CD8-positive, alpha-beta memory T cell (primary cell): ENCODE data around the gene FNDC5. TPM values are rescaled to one million over a fixed set of nuclear protein-coding genes. Genes with fewer than 3 reads are reported as not detected.
"Not testable (repeated sequence)": the region's sequence is repeated elsewhere in the genome, so short reads cannot be mapped to it uniquely, and the experiment has no call there.

Experiments
- CTCF ChIA-PET: fragments of 350-600 bp; sonication (Branson Sonifier 250); formaldehyde crosslinking; loops from one replicate; lab custom pipeline; 2021; ENCODE audit warnings: antibody characterized with exemption; lab: Charles Lee
- POLR2A ChIA-PET: fragments of 350-600 bp; sonication (Branson Sonifier 250); formaldehyde crosslinking; loops from one replicate; lab custom pipeline; 2021; ENCODE audit warnings: antibody characterized with exemption; lab: Charles Lee
- DNase-seq, 5 donors: peaks; one replicate each; pipeline versions ENCODE4 v3.0.0 to v3.0.0-alpha.2; 2020 to 2022; ENCODE audit warnings: mixed read lengths in 1 of 5
- H3K27ac ChIP-seq: one replicate; pipeline ENCODE4 v1.7.0; 2013; ENCODE audit warnings: low read depth, mild to moderate bottlenecking, low read length, moderate library complexity
- H3K27me3 ChIP-seq: 2 replicates; pipeline ENCODE4 v1.7.0; 2013; ENCODE audit warnings: low read length, mild to moderate bottlenecking; ENCODE audit not compliant: insufficient read depth, poor library complexity, severe bottlenecking
- H3K36me3 ChIP-seq: 2 replicates; pipeline ENCODE4 v1.7.0; 2013; ENCODE audit warnings: mild to moderate bottlenecking, low read length, moderate library complexity; ENCODE audit not compliant: insufficient read depth
- H3K4me1 ChIP-seq: 2 replicates; pipeline ENCODE4 v1.7.0; 2013; ENCODE audit warnings: mild to moderate bottlenecking, low read length, moderate library complexity; ENCODE audit not compliant: insufficient read depth
- H3K4me3 ChIP-seq: 2 replicates; pipeline ENCODE4 v1.7.0; 2013; ENCODE audit warnings: mild to moderate bottlenecking, low read length
- H3K9me3 ChIP-seq: 2 replicates; pipeline ENCODE4 v1.7.0; 2013; ENCODE audit warnings: mild to moderate bottlenecking, low read length
- H3K27ac Mint-ChIP-seq, 8 donors: one replicate each; pipeline ENCODE4 v1.8.0; 2020 to 2021; ENCODE audit warnings: mixed read lengths in 8 of 8, mild to moderate bottlenecking in 6 of 8, inconsistent platforms in 3 of 8, moderate library complexity in 3 of 8
- H3K27me3 Mint-ChIP-seq, 2 donors: one replicate each; pipeline ENCODE4 v1.8.0; 2020 to 2021; ENCODE audit warnings: mixed read lengths in 2 of 2, mild to moderate bottlenecking in 1 of 2, moderate library complexity in 1 of 2
- H3K36me3 Mint-ChIP-seq, 3 donors: one replicate each; pipeline ENCODE4 v1.8.0; 2020 to 2021; ENCODE audit warnings: mixed read lengths in 3 of 3, inconsistent platforms in 1 of 3, mild to moderate bottlenecking in 1 of 3
- H3K4me1 Mint-ChIP-seq, 3 donors: one replicate each; pipeline ENCODE4 v1.8.0; 2020 to 2021; ENCODE audit warnings: mixed read lengths in 3 of 3, inconsistent platforms in 1 of 3, mild to moderate bottlenecking in 1 of 3
- H3K4me3 Mint-ChIP-seq, 7 donors: one replicate each; pipeline ENCODE4 v1.8.0; 2020 to 2021; ENCODE audit warnings: mixed read lengths in 7 of 7, mild to moderate bottlenecking in 6 of 7, moderate library complexity in 4 of 7, inconsistent platforms in 2 of 7
- H3K9me3 Mint-ChIP-seq, 5 donors: one replicate each; pipeline ENCODE4 v1.8.0; 2020 to 2022; ENCODE audit warnings: mixed read lengths in 5 of 5, mild to moderate bottlenecking in 3 of 5, moderate library complexity in 2 of 5, inconsistent platforms in 1 of 5
- polyA plus RNA-seq: library from polyadenylated mRNA; unstranded; fragments of 300-500 nt; fragmentation: Illumina TruSeq; gene quantifications from one replicate; pipeline ENCODE4 v1.2.3, GENCODE V29; 2021
- total RNA-seq, 2 experiments: library from RNA; stranded (reverse); gene quantifications; one replicate each; pipeline ENCODE4 v1.2.3, GENCODE V29; 2021

The FNDC5 gene
- total and polyA plus RNA-seq, 3 experiments from 2014 or later, result 0.77 TPM; not detected in 2

- H3K36me3 Mint-ChIP-seq, result no peaks in the 10 kb centered on the region
- H3K27me3 Mint-ChIP-seq, result peaks cover 19 to 20% of the 10 kb centered on the region in 2 donors
- no peaks in the 10 kb centered on the region for H3K4me1 ChIP-seq
- no peaks in the 10 kb centered on the region for H3K36me3 ChIP-seq
- POLR2A ChIA-PET, result interaction anchor here (0.7 kb wide), 1 partner anchor 9 kb away, joined by 8 read pairs; no protein-coding TSS in a partner anchor
- no peaks in the 10 kb centered on the region for H3K9me3 ChIP-seq
- H3K27ac ChIP-seq, result no peak overlapping the region
- peaks cover 10% of the 10 kb centered on the region for H3K27me3 ChIP-seq
- CTCF ChIA-PET, result no interaction called here
- no peak overlapping the region for H3K27ac Mint-ChIP-seq
- H3K4me3 ChIP-seq, result no peak overlapping the region
- peaks cover 0 to 5% (median 3%) of the 10 kb centered on the region in 3 donors for H3K4me1 Mint-ChIP-seq
- DNase-seq, result no peak
- H3K9me3 Mint-ChIP-seq, result no peaks in the 10 kb centered on the region
- H3K4me3 Mint-ChIP-seq, result no peak overlapping the region
Measured at GRCh38 chr1:32906654-32907053, 35.9 kb upstream of the FNDC5 start.

GRCh38 chr1:32905588-32905987 is 34.9 kb upstream of the FNDC5 start:
- peaks cover 24 to 25% of the 10 kb centered on the region in 2 donors for H3K27me3 Mint-ChIP-seq
- H3K9me3 Mint-ChIP-seq, H3K4me3 ChIP-seq, H3K9me3 ChIP-seq, CTCF ChIA-PET, H3K27ac ChIP-seq, POLR2A ChIA-PET, H3K4me1 ChIP-seq, DNase-seq, H3K36me3 ChIP-seq, H3K36me3 Mint-ChIP-seq, H3K4me3 Mint-ChIP-seq: not testable (repeated sequence)
- H3K27ac Mint-ChIP-seq, result peak overlapping the region in 1 of 8 donors; percentile 67
- peaks cover 17% of the 10 kb centered on the region for H3K27me3 ChIP-seq
- H3K4me1 Mint-ChIP-seq, result peaks cover 2 to 11% (median 7%) of the 10 kb centered on the region in 3 donors

- H3K36me3 Mint-ChIP-seq, result no peaks in the 10 kb centered on the region
- POLR2A ChIA-PET, result no interaction called here
- no peak for DNase-seq
- H3K4me1 Mint-ChIP-seq, result peaks cover 5 to 14% (median 8%) of the 10 kb centered on the region in 3 donors
- no peaks in the 10 kb centered on the region for H3K36me3 ChIP-seq
- H3K9me3 ChIP-seq, result no peaks in the 10 kb centered on the region
- H3K27ac ChIP-seq, result no peak overlapping the region
- CTCF ChIA-PET, result interaction anchor here (0.9 kb wide), 1 partner anchor 12 kb away, joined by 3 read pairs; no protein-coding TSS in a partner anchor
- H3K4me3 Mint-ChIP-seq, result no peak overlapping the region
- H3K27me3 Mint-ChIP-seq, result peaks cover 28% of the 10 kb centered on the region in 2 donors
- H3K4me3 ChIP-seq, result no peak overlapping the region
- no peak overlapping the region for H3K27ac Mint-ChIP-seq
- no peaks in the 10 kb centered on the region for H3K9me3 Mint-ChIP-seq
- H3K4me1 ChIP-seq, result peaks cover 7% of the 10 kb centered on the region
- H3K27me3 ChIP-seq, result peaks cover 25% of the 10 kb centered on the region
Measured at GRCh38 chr1:32904797-32905196, 34.1 kb upstream of the FNDC5 start.

- Histone ChIP-seq H3K27ac (no peak overlapping the region), H3K27me3 (peaks cover 29% of the 10 kb centered on the region), H3K4me1 (peaks cover 7% of the 10 kb centered on the region), H3K36me3 (no peaks in the 10 kb centered on the region), H3K9me3 (no peaks in the 10 kb centered on the region), H3K4me3 (no peak overlapping the region)
- ChIA-PET POLR2A (no interaction called here), CTCF (interaction anchor here (0.9 kb wide), 1 partner anchor 12 kb away, joined by 3 read pairs; no protein-coding TSS in a partner anchor)
- H3K4me1 Mint-ChIP-seq, result peaks cover 5 to 14% (median 8%) of the 10 kb centered on the region in 3 donors
- H3K4me3 Mint-ChIP-seq, result peak overlapping the region in 1 of 7 donors; percentile 43
- H3K27me3 Mint-ChIP-seq, result peaks cover 29 to 33% of the 10 kb centered on the region in 2 donors
- no peaks in the 10 kb centered on the region for H3K9me3 Mint-ChIP-seq
- DNase-seq, result no peak
- no peak overlapping the region for H3K27ac Mint-ChIP-seq
- no peaks in the 10 kb centered on the region for H3K36me3 Mint-ChIP-seq
Measured at GRCh38 chr1:32903991-32904785, 33.5 kb upstream of the FNDC5 start.

GRCh38 chr1:32902535-32902920 is 31.8 kb upstream of the FNDC5 start:
- POLR2A ChIA-PET, result no interaction called here
- Mint-ChIP-seq H3K4me3 (peak overlapping the region; percentile 23 to 80 (median 72)), H3K36me3 (no peaks in the 10 kb centered on the region), H3K4me1 (peaks cover 5 to 14% (median 8%) of the 10 kb centered on the region in 3 donors), H3K27ac (no peak overlapping the region), H3K9me3 (peaks cover 0 to 2% (median 0%) of the 10 kb centered on the region in 5 donors), H3K27me3 (peaks cover 39 to 45% of the 10 kb centered on the region in 2 donors)
- Histone ChIP-seq H3K4me3 (no peak overlapping the region), H3K27me3 (peaks cover 34% of the 10 kb centered on the region), H3K36me3 (no peaks in the 10 kb centered on the region), H3K27ac (no peak overlapping the region), H3K9me3 (no peaks in the 10 kb centered on the region), H3K4me1 (peaks cover 7% of the 10 kb centered on the region)
- no peak for DNase-seq
- CTCF ChIA-PET, result no interaction called here

- no peaks in the 10 kb centered on the region for H3K36me3 ChIP-seq
- no peaks in the 10 kb centered on the region for H3K36me3 Mint-ChIP-seq
- H3K4me1 Mint-ChIP-seq, result peaks cover 5 to 14% (median 8%) of the 10 kb centered on the region in 3 donors
- DNase-seq, result no peak
- ChIA-PET CTCF (no interaction called here), POLR2A (no interaction called here)
- peaks cover 44 to 50% of the 10 kb centered on the region in 2 donors for H3K27me3 Mint-ChIP-seq
- peaks cover 7% of the 10 kb centered on the region for H3K4me1 ChIP-seq
- H3K27ac Mint-ChIP-seq, result peak overlapping the region in 2 of 8 donors; percentile 27 to 65
- peak overlapping the region; percentile 66 to 86 (median 79) for H3K4me3 Mint-ChIP-seq
- peak overlapping the region; percentile 31 for H3K27ac ChIP-seq
- no peaks in the 10 kb centered on the region for H3K9me3 ChIP-seq
- peaks cover 0 to 2% (median 0%) of the 10 kb centered on the region in 5 donors for H3K9me3 Mint-ChIP-seq
- H3K4me3 ChIP-seq, result no peak overlapping the region
- peaks cover 34% of the 10 kb centered on the region for H3K27me3 ChIP-seq
Measured at GRCh38 chr1:32901823-32902534, 31.3 kb upstream of the FNDC5 start.

- peaks cover 49 to 55% of the 10 kb centered on the region in 2 donors for H3K27me3 Mint-ChIP-seq
- H3K36me3 Mint-ChIP-seq, result no peaks in the 10 kb centered on the region
- H3K27ac Mint-ChIP-seq, result peak within 1 kb of the TSS in 3 of 8 donors; percentile 27 to 65 (median 42)
- CTCF ChIA-PET, result interaction anchor here (0.7 kb wide), 1 partner anchor 189 kb away, joined by 3 read pairs; no protein-coding TSS in a partner anchor
- peaks cover 34% of the 10 kb centered on the region for H3K27me3 ChIP-seq
- H3K9me3 ChIP-seq, result no peaks in the 10 kb centered on the region
- H3K9me3 Mint-ChIP-seq, result peaks cover 0 to 2% (median 0%) of the 10 kb centered on the region in 5 donors
- H3K4me3 Mint-ChIP-seq, result peak within 1 kb of the TSS; percentile 74 to 86 (median 79)
- H3K36me3 ChIP-seq, result no peaks in the 10 kb centered on the region
- no peak within 1 kb of the TSS for H3K4me3 ChIP-seq
- H3K27ac ChIP-seq, result peak within 1 kb of the TSS; percentile 38
- POLR2A ChIA-PET, result no interaction called here
- H3K4me1 ChIP-seq, result peaks cover 7% of the 10 kb centered on the region
- H3K4me1 Mint-ChIP-seq, result peaks cover 5 to 14% (median 8%) of the 10 kb centered on the region in 3 donors
- peak in 1 of 5 donors; percentile 19 for DNase-seq
Measured at GRCh38 chr1:32900956-32901822, 30.5 kb upstream of the FNDC5 start, which contains the start of gene TMEM54. Gene TMEM54 (minus strand): TSS chr1:32901389. CDS start chr1:32901238, 151 bp downstream.
